Neuronal stem cell (in vitro differentiated cells): ENCODE results near the gene IDH3G.

Source experiments
- DNase-seq: peaks from one replicate; pipeline ENCODE4 v3.0.0-alpha.2; 2013; ENCODE audit warnings: low spot score
- H2AFZ ChIP-seq: one replicate; pipeline ENCODE4 v1.6.1; 2013; ENCODE audit warnings: mild to moderate bottlenecking, low read length, inconsistent platforms
- H2AK5ac ChIP-seq: 2 replicates; pipeline ENCODE4 v1.6.1; 2013; ENCODE audit warnings: low read depth, mild to moderate bottlenecking, inconsistent platforms, low read length, moderate library complexity, mixed read lengths
- H2BK120ac ChIP-seq: 2 replicates; pipeline ENCODE4 v1.6.1; 2013; ENCODE audit warnings: low read depth, mild to moderate bottlenecking, inconsistent platforms, low read length, moderate library complexity, mixed read lengths
- H2BK12ac ChIP-seq: one replicate; pipeline ENCODE4 v1.6.1; 2013; ENCODE audit warnings: low read length, inconsistent platforms
- H2BK15ac ChIP-seq: 2 replicates; pipeline ENCODE4 v1.6.1; 2013; ENCODE audit warnings: mild to moderate bottlenecking, low read length, inconsistent platforms, mixed read lengths
- H2BK5ac ChIP-seq: one replicate; pipeline ENCODE4 v1.6.1; 2013; ENCODE audit warnings: inconsistent platforms, mild to moderate bottlenecking, low read length, moderate library complexity
- H3K14ac ChIP-seq: one replicate; pipeline ENCODE4 v1.6.1; 2013; ENCODE audit warnings: low read length, inconsistent platforms
- H3K18ac ChIP-seq: 2 replicates; pipeline ENCODE4 v1.6.1; 2013; ENCODE audit warnings: low read length, inconsistent platforms
- H3K23ac ChIP-seq: 2 replicates; pipeline ENCODE4 v1.6.1; 2013; ENCODE audit warnings: low read depth, mild to moderate bottlenecking, mixed read lengths, low read length, inconsistent platforms; ENCODE audit not compliant: poor library complexity
- H3K27ac ChIP-seq: replicated peaks from 3 replicates; pipeline ENCODE4 v1.5.1; 2013; ENCODE audit warnings: low read length, inconsistent platforms
- H3K27me3 ChIP-seq, 3 experiments: 2 replicates each; pipeline ENCODE4 v1.6.1; 2013; ENCODE audit warnings: low read length in 3 of 3, mild to moderate bottlenecking in 2 of 3, inconsistent platforms in 1 of 3, low read depth in 1 of 3, mixed read lengths in 1 of 3, moderate library complexity in 1 of 3; ENCODE audit not compliant: control insufficient read depth in 3 of 3, insufficient read depth in 3 of 3
- H3K36me3 ChIP-seq, 2 donors: replicated peaks in 1 of 2; 2 replicates each; pipeline ENCODE4 v1.6.1; 2013; ENCODE audit warnings: low read length in 2 of 2; ENCODE audit not compliant: control insufficient read depth in 2 of 2, insufficient read depth in 2 of 2
- H3K4ac ChIP-seq: 2 replicates; pipeline ENCODE4 v1.6.1; 2013; ENCODE audit warnings: inconsistent platforms, mild to moderate bottlenecking, low read length, moderate library complexity
- H3K4me1 ChIP-seq, 2 donors: 1 replicate in 1 of 2; 2 replicates in 1 of 2; pipeline ENCODE4 v1.6.1; 2013; ENCODE audit warnings: low read length in 2 of 2, low read depth in 1 of 2; ENCODE audit not compliant: control insufficient read depth in 2 of 2, insufficient read depth in 1 of 2
- H3K4me2 ChIP-seq: one replicate; pipeline ENCODE4 v1.6.1; 2013; ENCODE audit warnings: mild to moderate bottlenecking, low read length, inconsistent platforms; ENCODE audit not compliant: insufficient read depth, poor library complexity, severe bottlenecking
- H3K4me3 ChIP-seq, 2 donors: 2 replicates each; pipeline ENCODE4 v1.5.1; 2013; ENCODE audit warnings: low read length in 2 of 2, mild to moderate bottlenecking in 2 of 2, inconsistent platforms in 1 of 2, moderate library complexity in 1 of 2
- H3K79me1 ChIP-seq: one replicate; pipeline ENCODE4 v1.6.1; 2013; ENCODE audit warnings: low read depth, mild to moderate bottlenecking, inconsistent platforms, low read length, moderate library complexity
- H3K9ac ChIP-seq: one replicate; pipeline ENCODE4 v1.6.1; 2013; ENCODE audit warnings: mild to moderate bottlenecking, low read depth, low read length, inconsistent platforms; ENCODE audit not compliant: poor library complexity
- H3K9me3 ChIP-seq, 2 donors: replicated peaks in 1 of 2; 2 replicates each; pipeline versions ENCODE3 to v1.6.1; 2013; ENCODE audit warnings: low read length in 2 of 2, mild to moderate bottlenecking in 2 of 2, inconsistent platforms in 1 of 2, low read depth in 1 of 2, mixed read lengths in 1 of 2, moderate library complexity in 1 of 2; ENCODE audit not compliant: control insufficient read depth in 2 of 2, insufficient read depth in 1 of 2
- H4K8ac ChIP-seq: one replicate; pipeline ENCODE4 v1.6.1; 2013; ENCODE audit warnings: low read depth, mild to moderate bottlenecking, inconsistent platforms, low read length, moderate library complexity
- H4K91ac ChIP-seq: one replicate; pipeline ENCODE4 v1.6.1; 2013; ENCODE audit warnings: low read length, low read depth, mild to moderate bottlenecking, inconsistent platforms; ENCODE audit not compliant: poor library complexity
- WGBS, 2 donors: extraction: QIAGEN DNeasy Blood & Tissue Kit; methylation state at CpG; one replicate each; pipeline ENCODE4 v1.1.7; 2013; ENCODE audit warnings: missing lambda C conversion rate in 2 of 2, mixed read lengths in 1 of 2; ENCODE audit not compliant: insufficient read length in 2 of 2, insufficient replicate concordance in 1 of 2; ENCODE audit errors: extremely low coverage in 2 of 2; 5-methylcytosine and 5-hydroxymethylcytosine counted together

IDH3G gene

DNA sequence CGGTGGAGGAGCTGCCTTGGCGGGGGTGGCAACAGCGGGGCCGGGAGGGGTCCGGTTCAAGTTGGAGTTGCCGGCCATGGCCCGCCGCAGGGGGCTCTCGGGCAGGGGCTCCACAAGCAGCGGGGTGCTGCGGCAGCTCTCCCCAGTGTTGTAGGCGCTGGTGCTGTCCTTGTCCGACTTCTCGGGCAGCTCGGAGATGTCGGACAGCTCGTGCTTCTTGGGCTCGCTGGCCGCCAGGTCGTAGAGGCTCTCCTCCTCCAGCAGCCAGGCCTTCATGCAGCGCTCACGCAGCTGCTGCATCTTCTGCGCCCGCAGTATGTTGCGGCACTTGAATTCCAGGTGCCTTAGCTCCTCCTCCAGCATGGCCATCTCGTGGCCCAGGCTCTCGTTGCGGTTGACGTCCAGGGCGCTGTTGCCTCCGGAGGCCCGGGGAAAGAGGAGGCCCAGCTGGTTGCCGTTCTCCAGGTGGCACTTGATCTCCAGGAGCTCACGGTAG lies 10.0 kb upstream of the IDH3G start:
- Histone ChIP-seq H3K4ac (no peak overlapping the region), H2BK120ac (no peak overlapping the region), H2BK12ac (no peak overlapping the region), H2AFZ (no peak overlapping the region), H3K36me3 (peaks cover 0 to 16% of the 10 kb centered on the region in 2 donors), H3K79me1 (no peaks in the 10 kb centered on the region), H4K91ac (no peak overlapping the region), H3K4me1 (no peaks in the 10 kb centered on the region), H2AK5ac (no peak overlapping the region), H2BK5ac (no peak overlapping the region), H3K4me2 (no peak overlapping the region), H3K9me3 (no peaks in the 10 kb centered on the region), H2BK15ac (no peak overlapping the region), H3K27me3 (peaks cover 0 to 17% (median 0%) of the 10 kb centered on the region in 3 experiments), H3K9ac (no peak overlapping the region), H3K27ac (no peak overlapping the region), H3K4me3 (no peak overlapping the region), H3K18ac (no peak overlapping the region), H3K14ac (no peak overlapping the region), H3K23ac (no peak overlapping the region), H4K8ac (no peak overlapping the region)
- no CpG with 5 or more reads among the region's 34 CpGs for WGBS, 2 donors
- no peak for DNase-seq

GRCh38 chrX:153803211-153804099 lies 9.3 kb upstream of the IDH3G start:
- Histone ChIP-seq H3K4me2 (no peak overlapping the region), H2AK5ac (no peak overlapping the region), H3K36me3 (peaks cover 0 to 23% of the 10 kb centered on the region in 2 donors), H3K4me1 (no peaks in the 10 kb centered on the region), H3K9me3 (no peaks in the 10 kb centered on the region), H3K23ac (no peak overlapping the region), H3K18ac (no peak overlapping the region), H2BK15ac (no peak overlapping the region), H3K79me1 (no peaks in the 10 kb centered on the region), H2BK120ac (no peak overlapping the region), H4K8ac (no peak overlapping the region), H3K27ac (no peak overlapping the region), H2BK12ac (no peak overlapping the region), H3K4me3 (no peak overlapping the region), H4K91ac (no peak overlapping the region), H3K14ac (peak overlapping the region; percentile 56), H3K27me3 (peaks cover 0 to 13% (median 0%) of the 10 kb centered on the region in 3 experiments), H3K4ac (no peak overlapping the region), H3K9ac (no peak overlapping the region), H2AFZ (no peak overlapping the region), H2BK5ac (no peak overlapping the region)
- DNase-seq, result no peak
- no CpG with 5 or more reads among the region's 87 CpGs for WGBS, 2 donors

GRCh38 chrX:153802513-153803045 lies 8.4 kb upstream of the IDH3G start:
- no peak overlapping the region for H4K8ac ChIP-seq
- DNase-seq, result no peak
- no peak overlapping the region for H3K9ac ChIP-seq
- H3K9me3 ChIP-seq, result no peaks in the 10 kb centered on the region
- WGBS, 2 donors, result no CpG with 5 or more reads among the region's 14 CpGs
- H3K27me3 ChIP-seq, result peaks cover 0 to 13% (median 0%) of the 10 kb centered on the region in 3 experiments
- H3K27ac ChIP-seq, result no peak overlapping the region
- H3K23ac ChIP-seq, result no peak overlapping the region
- no peak overlapping the region for H2BK12ac ChIP-seq
- H3K4me1 ChIP-seq, result no peaks in the 10 kb centered on the region
- H2BK5ac ChIP-seq, result peak overlapping the region; percentile 24
- H3K18ac ChIP-seq, result no peak overlapping the region
- no peak overlapping the region for H2AK5ac ChIP-seq
- no peak overlapping the region for H2AFZ ChIP-seq
- peaks cover 0 to 30% of the 10 kb centered on the region in 2 donors for H3K36me3 ChIP-seq
- H4K91ac ChIP-seq, result no peak overlapping the region
- no peak overlapping the region for H2BK15ac ChIP-seq
- H3K4me3 ChIP-seq, result no peak overlapping the region
- no peak overlapping the region for H3K4me2 ChIP-seq
- no peak overlapping the region for H2BK120ac ChIP-seq
- H3K79me1 ChIP-seq, result no peaks in the 10 kb centered on the region
- H3K14ac ChIP-seq, result no peak overlapping the region
- H3K4ac ChIP-seq, result no peak overlapping the region

- H2AK5ac ChIP-seq, result no peak overlapping the region
- no CpG with 5 or more reads among the region's 8 CpGs for WGBS, 2 donors
These were observed 7.5 kb upstream of the IDH3G start for GRCh38 chrX:153801669-153802068.

More at GRCh38 chrX:153801669-153802068, 7.5 kb upstream of the IDH3G start:
- Histone ChIP-seq H2AFZ (no peak overlapping the region), H3K23ac (no peak overlapping the region), H3K27me3 (peaks cover 0 to 9% (median 0%) of the 10 kb centered on the region in 3 experiments), H3K79me1 (no peaks in the 10 kb centered on the region), H3K4me2 (no peak overlapping the region), H2BK5ac (no peak overlapping the region), H3K36me3 (peaks cover 0 to 40% of the 10 kb centered on the region in 2 donors), H4K91ac (no peak overlapping the region), H4K8ac (no peak overlapping the region), H3K4ac (no peak overlapping the region), H2BK12ac (no peak overlapping the region), H3K9me3 (peaks cover 0 to under 1% of the 10 kb centered on the region in 2 donors), H2BK15ac (no peak overlapping the region), H3K4me1 (no peaks in the 10 kb centered on the region), H3K9ac (no peak overlapping the region), H2BK120ac (no peak overlapping the region), H3K27ac (no peak overlapping the region), H3K4me3 (no peak overlapping the region), H3K14ac (no peak overlapping the region), H3K18ac (no peak overlapping the region)
- no peak for DNase-seq
